Midbrain (tissue), 1 donor: ENCODE results near the gene ROPN1L.

Experiments
- DNase-seq: peaks from one replicate; lab custom pipeline; 2025; lab: John Stamatoyannopoulos, UW

Gene ROPN1L

GRCh38 chr5:10427978-10428377 is 13.7 kb upstream of the ROPN1L start:
- DNase-seq, result no peak

- no peak for DNase-seq
Observed at GRCh38 chr5:10431415-10431814, 10.3 kb upstream of the ROPN1L start.

GRCh38 chr5:10432059-10433008 is 9.3 kb upstream of the ROPN1L start:
- no peak for DNase-seq

- no peak for DNase-seq
Observed at GRCh38 chr5:10434392-10434791, 7.3 kb upstream of the ROPN1L start.

- DNase-seq, result no peak
Observed at GRCh38 chr5:10438301-10438700, 3.4 kb upstream of the ROPN1L start.

- DNase-seq, result no peak
Observed at GRCh38 chr5:10439692-10440091, 2.0 kb upstream of the ROPN1L start.

- no peak for DNase-seq
Observed at GRCh38 chr5:10440367-10440990, 1.2 kb upstream of the ROPN1L start.

- no peak for DNase-seq
Observed at GRCh38 chr5:10441992-10442435, 335 bp downstream of the ROPN1L start.

GRCh38 chr5:10442576-10442975 is 897 bp downstream of the ROPN1L start:
- DNase-seq, result no peak

GRCh38 chr5:10445352-10445751 is 3.7 kb downstream of the ROPN1L start:
- no peak for DNase-seq

- no peak for DNase-seq
Observed at GRCh38 chr5:10446490-10446889, 4.8 kb downstream of the ROPN1L start.

- DNase-seq, result no peak
Observed at GRCh38 chr5:10447041-10447440, 5.4 kb downstream of the ROPN1L start.

- no peak for DNase-seq
Observed at GRCh38 chr5:10448754-10449360, 7.2 kb downstream of the ROPN1L start.

- no peak for DNase-seq
Observed at GRCh38 chr5:10451137-10451824, 9.6 kb downstream of the ROPN1L start.

GRCh38 chr5:10452768-10453331 is 11.2 kb downstream of the ROPN1L start:
- DNase-seq, result peak; percentile 76

GRCh38 chr5:10453545-10453944 is 11.9 kb downstream of the ROPN1L start:
- no peak for DNase-seq

- DNase-seq, result no peak
Observed at GRCh38 chr5:10454591-10455276, 13.1 kb downstream of the ROPN1L start.

GRCh38 chr5:10455277-10455670 is 13.6 kb downstream of the ROPN1L start:
- DNase-seq, result no peak

- DNase-seq, result no peak
Observed at GRCh38 chr5:10456583-10457420, 15.1 kb downstream of the ROPN1L start.
